ENCODE data around the gene GPR141.

The GPR141 gene

DNA sequence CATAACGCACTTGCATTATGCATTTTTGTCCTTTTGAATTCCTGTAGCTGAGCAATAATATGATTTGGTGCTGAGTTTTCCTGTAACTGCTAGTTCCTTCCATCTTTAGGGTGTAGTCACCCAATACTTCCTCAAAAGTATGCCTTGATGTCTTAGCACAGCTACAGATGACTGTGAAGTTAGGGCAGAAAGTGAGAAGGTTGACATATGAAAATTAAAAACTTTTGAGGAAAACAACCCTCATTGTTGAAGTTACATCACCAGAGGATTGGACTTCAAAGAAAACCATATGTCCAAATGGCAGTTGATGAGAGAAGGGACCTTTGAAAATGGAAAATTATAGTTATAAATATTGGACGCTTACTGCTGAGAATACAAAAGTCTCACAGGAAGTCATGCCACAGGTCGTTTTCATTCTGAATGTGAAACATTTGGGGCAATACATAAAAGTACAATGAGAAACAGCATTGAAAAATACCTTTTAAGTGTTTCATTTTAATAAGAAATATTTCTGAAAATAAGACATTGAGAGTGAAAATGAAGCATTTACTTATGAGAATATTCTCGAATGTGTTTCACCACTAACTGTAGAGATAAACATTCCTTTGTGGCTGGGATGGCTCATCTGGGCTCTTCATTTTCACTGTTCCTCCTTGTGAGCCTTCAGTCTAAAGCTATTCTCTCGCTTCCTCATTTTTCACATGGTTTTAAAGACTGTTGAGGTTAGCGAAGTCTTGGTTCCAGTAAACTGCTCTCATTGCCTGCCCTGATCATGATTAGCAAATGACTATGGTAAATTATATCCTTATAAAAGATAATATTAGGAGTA lies 103.4 kb downstream of the GPR141 start:
- DNase-seq, result no peak

Measured in NCI-H2081 (cell line).